HuH-7.5 (cell line): Measurements from ENCODE around the gene FBXL16.
"Not testable (repeated sequence)": the region's sequence is repeated elsewhere in the genome, so short reads cannot be mapped to it uniquely, and the experiment has no call there.

ENCODE experiments used
- DNase-seq: peaks from one replicate; pipeline ENCODE4 v3.0.0; 2011; ENCODE audit warnings: low spot score

Gene FBXL16

DNA sequence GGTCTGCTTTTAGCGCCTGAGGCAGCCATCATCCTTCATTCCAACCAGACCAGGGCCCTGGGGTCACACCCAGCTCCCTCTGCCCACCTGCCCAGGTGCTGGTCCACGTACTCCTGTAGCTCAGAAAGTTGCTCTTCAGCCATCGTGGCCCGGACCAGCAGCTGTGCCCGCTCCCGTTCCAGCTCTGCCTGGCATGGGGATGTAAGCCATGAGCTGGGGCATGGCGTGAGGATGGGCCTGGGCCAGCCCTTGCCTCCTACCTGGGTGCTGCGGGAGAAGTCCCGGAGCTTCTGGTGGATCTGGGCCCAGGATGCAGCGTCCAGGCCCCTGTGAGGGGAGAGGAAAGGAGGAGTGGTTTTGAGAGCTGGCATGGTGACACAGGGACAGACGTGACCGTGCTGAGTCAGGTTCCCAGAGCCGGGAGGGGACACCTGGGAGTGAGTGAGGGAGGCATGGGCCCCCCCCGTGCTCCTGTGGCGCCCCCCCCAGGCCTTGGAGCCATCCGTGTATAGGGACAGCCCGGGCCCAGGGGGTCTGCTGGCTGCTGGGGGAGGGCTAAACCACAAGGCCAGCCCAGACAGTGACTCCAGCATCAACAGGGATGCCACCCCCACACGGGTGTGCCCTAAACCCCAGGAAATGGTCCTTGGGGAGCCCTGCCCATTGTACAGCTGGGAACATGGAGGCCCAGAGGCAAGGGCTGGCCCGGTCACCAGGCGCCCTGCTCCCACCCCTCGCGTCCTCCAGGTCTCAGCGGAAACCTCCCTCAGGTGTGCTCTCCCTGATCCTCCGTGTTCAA is 17.4 kb upstream of the FBXL16 start:
- no peak for DNase-seq

DNA sequence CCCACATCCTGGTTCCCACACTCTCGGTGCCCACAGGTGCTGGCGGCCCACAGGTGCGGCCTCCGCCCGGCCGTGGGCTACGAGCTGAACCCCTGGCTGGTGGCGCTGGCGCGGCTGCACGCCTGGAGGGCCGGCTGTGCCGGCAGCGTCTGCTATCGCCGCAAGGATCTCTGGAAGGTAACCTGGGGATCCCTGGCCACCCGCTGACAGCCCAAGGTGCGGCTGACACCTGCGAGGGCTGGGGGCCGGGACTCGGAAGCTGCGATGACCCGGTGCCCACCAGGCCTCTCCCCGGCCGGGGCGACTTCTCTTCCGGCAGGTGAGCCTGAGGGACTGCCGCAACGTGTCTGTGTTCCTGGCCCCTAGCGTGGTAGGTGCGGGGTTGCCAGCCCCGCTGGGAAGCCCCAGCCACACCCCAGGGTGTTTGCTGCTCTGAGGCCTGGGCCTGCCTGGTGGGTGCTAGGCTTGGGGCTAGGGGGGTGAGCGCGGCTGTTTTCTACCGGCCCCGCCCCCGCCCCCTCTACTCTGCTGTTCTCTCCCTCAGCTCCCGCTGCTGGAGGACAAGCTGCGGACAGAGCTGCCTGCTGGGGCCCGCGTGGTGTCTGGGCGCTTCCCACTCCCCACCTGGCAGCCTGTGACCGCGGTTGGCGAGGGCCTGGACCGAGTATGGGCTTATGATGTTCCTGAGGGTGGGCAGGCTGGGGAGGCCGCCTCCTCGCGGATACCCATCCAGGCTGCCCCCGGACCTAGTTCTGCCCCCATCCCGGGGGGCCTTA is 16.4 kb upstream of the FBXL16 start:
- no peak for DNase-seq

DNA sequence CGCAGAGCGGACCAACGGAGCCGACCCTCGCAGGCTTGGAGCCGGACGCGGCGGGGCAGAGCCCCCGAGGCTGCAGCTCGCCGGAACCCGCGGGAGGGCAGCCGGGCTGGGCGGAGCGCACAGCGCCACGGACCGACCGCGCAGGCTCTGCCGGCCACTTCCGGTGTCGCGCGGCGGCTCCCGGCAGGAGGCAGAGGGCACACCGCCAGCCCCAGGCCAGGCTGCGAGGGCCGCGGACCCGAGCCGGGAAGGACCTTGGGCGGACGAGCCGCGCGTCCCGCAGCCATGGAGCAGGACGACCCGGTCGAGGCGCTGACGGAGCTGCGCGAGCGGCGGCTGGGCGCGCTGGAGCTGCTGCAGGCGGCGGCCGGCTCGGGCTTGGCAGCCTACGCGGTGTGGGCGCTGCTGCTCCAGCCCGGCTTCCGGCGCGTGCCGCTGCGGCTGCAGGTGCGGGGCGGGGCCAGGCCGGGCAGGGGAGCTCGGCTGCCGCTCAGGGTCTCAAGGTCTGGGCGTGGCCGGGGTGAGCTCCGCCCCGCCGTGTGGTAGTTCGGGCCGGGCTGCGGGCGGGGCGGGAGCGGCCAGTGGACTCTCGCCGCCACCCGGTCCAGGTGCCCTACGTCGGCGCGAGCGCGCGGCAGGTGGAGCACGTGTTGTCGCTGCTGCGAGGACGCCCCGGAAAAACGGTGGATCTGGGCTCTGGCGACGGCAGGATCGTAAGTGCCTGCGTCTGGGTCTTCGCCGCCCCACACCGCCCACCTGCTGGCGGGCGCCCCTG is 15.6 kb upstream of the FBXL16 start, which contains the start of gene ANTKMT:
Gene ANTKMT, plus strand, starts transcription at position 157 of the 775 bp plus-strand sequence. Its CDS starts 129 bp downstream, at position 286.
- DNase-seq, result peak; percentile 97

DNA sequence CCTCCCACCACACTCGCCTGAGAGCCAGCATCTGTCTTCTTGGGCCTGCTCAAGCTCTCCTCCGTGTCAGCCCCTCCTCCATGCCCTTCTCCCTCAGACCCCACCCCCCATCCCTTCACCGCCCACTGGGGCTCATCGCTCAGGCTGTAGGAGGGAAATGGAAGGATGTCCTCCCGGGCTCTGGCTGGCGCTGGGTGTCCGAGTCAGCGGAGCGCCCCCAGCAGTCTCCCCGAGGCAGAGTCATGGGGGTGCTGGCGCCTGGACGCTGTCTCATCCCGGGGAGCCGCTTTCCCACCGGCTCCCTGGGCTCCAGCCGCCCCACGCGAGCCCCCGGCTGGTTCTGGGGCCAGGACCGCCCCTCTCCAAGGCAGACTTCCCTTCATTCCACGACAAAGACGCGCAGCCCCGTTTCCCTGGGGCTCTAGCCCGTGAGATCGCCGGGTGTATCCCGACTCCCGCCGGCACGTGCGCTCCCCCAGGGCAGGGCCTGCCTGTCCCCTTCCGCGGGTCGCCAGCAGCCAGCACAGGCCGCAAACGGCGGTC is 14.9 kb upstream of the FBXL16 start:
- DNase-seq, result peak; percentile 77

DNA sequence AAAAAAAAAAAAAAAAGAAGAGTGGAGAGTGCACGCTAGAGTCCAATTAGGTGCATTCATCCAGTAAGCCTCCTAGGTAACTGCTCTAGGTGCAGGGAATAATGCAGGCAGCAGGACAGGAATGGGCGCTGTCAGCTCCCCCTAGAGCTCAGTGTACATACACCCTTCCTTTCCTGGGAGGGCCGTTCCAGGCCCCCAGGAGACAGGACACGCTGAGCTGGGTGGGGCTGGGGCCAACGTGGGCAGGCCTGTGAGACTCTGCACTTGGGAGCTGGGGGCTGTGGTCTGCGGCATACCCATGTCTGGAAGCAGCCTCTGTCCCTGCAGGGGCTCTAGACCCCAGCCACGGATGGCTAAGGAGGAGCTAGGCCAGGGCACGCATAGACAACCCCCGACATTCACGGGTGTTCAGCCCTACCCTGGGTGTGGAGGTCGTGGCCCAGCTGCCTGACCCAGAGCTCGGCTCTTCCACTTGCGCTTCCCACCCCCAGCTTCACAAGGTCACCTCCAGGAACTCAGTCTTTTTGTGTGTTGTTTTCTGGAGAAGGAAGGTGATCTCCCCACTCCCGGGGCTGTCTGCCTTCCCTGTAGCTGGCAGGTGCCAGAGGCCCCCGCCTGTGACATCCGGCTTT is 14.3 kb upstream of the FBXL16 start:
- peak; percentile 78 for DNase-seq

DNA sequence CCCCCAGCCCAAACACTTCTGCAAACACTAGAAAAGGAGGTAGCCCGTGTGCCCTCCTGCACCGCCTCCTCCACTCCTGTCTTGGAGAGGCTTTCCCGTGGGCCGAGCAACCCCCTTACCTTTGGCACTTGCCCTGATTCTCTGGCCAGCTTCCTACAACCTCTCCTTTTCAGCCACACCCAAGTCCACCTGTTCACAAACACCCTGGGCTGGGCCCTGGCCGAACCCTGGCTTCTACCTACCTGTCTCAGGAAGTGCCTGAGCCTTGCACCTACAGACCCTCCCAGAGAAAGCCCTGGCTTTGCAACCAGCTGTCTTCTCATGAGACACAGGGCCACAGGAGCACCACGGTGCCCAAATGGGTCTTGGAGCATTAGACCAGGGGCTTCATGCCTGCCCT is 13.3 kb upstream of the FBXL16 start:
- DNase-seq, result no peak

DNA sequence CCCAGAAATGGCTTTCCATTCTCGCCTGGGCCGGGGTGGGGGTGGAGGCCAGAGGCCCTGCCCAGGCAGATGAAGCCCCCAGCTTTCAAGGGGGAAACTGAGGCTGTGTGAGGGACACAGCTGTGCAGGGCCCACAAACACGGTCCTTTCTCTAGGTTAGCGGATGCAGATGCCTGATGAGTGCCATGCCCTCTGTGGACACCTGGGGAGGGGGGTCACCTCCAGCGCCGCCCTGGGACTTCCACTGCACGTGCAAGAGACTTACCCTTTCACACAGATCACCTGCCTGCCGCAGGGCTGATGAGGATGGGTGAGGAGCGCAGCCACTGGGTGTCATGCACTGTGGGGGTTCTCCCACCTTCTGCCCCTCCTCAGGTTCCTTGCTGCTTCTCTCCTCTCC is 12.8 kb upstream of the FBXL16 start:
- DNase-seq, result no peak

DNA sequence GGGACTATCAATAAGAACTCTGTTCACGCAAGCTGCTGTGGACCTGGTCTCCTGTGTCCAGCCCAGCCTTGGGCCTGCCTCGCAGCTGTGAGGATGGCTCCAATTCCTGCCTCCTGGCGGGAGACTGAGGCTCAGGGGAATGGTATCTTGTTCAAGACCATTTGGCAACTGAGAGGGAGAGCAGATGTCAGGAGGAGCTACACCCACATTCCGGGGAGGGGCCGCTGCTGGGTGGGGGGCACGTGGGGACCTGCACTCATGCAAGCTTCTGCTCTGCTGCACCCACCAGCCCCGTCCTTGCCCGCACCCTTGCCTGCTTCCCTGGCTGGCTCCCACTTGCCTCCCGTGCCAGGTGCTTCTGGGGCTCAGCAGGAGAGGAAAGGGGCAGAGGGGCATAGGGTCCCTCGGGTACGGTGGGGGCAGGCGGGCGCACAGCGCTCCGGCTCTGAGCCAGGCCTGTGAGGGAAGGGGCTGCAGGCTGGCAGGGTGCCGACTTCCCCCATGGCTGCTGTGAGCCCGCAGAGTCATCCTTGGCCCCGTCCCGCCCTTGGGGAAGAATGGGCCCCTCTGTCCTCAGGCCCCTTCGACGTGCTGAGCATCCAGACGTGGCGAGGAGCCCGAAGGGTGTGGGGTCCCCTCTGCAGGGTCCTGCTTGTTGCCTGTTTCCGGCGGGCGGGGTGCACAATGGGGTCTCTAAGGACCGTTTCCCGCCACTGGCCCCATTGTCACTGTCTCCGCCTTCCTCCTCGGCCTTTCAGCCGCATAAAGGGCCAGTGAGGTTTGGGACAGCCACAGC is 12.0 kb upstream of the FBXL16 start:
- DNase-seq, result no peak

DNA sequence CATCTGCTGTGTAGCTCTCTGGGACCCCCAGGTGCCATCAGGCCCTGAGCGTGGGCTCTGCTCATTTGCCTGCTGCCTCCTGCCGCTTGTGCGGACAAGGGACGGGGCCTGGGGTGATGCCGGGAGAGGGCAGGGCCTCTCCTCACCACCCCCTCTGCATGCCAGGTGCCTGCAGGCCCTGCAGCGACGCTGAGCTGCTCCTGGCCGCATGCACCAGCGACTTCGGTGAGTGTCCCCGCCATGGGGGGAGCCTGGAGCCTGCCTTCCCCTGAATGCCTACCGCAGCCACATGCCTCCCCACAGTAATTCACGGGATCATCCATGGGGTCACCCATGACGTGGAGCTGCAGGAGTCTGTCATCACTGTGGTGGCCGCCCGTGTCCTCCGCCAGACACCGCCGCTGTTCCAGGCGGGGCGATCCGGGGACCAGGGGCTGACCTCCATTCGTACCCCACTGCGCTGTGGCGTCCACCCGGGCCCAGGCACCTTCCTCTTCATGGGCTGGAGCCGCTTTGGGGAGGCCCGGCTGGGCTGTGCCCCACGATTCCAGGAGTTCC is 11.2 kb upstream of the FBXL16 start:
- DNase-seq, result no peak

DNA sequence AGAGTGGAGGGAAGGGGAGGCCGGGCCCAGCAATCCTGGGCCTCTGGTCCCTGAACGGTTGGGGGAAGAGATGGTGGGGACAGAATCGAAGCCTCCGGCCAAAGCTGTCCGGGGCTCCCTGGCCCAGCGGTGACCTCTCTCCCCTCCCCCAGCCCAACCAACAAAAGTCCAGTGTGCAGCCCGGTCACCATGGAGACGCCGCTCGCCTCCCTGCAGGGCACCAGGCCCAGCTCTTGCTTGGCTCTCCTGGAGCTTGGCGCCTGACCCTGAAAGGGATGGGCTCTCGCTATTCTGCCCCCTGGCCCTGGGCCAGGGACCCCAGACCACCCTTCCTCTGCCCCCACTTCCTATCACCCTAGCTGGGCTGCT is 10.6 kb upstream of the FBXL16 start:
- no peak for DNase-seq

DNA sequence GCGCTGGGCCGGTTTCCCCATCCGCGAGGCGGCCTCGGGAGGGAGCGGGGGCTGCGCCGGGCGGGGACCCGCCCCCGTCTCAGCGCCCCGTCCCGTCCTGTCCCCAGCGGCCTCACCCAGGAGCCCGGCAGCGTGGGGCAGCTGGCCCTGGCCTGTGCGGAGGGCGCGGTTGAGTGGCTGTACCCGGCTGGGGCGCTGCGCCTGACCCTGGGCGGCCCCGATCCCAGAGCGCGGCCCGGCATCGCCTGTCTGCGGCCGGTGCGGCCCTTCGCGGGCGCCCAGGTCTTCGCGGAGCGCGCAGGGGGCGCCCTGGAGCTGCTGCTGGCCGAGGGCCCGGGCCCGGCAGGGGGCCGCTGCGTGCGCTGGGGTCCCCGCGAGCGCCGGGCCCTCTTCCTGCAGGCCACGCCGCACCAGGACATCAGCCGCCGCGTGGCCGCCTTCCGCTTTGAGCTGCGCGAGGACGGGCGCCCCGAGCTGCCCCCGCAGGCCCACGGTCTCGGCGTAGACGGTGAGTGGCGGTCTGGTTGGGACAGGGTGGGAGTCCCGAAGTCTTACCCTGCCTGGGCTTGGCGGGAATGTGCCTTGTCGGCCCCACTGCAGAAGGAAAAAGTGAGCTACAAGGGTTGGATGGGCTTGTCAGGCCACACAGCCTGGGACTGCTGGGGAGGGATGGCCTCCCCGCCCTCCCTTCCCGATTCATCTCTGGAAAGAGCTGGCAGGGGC is 10.0 kb upstream of the FBXL16 start:
- DNase-seq, result no peak

DNA sequence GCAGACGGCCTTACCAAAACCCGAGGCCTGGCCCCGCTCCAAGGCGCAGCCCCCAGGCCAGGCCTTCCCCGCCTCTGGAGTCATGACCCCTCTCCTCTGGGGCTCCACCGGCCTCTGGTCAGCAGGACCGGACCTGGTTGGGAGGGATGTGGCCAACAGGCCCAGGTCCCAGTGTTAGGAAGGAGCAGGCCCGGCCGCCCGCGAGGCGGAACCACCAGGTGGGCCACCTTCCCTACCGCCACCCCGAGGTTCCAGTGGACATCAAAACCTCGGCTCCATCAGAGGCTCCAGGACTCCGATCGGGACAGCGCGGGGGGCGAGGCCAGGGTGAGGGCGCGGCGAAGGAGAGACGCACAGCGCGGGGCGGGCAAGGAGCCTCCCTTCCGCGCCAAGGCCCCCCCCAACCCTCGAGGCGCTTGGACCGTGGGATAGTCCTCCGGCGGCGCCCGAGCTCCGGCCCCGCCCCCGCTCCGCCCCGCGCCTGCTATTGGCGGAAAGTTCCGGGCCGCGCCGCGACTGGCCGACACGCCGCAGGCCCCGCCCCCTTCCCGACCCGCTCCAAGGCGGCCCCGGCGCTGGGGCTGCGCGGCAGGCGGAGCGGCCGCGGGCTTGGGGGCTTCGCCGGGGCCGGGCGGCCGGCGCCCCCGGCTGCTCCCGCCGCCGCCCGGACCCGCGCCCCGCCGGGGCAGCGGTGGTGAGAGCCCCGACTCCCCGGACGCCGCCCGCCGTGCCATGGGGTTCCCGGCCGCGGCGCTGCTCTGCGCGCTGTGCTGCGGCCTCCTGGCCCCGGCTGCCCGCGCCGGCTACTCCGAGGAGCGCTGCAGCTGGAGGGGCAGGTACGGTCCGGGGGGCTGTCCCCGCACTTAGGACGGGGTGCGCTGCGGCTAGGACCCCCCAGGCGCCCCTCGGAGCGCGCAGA is 9.2 kb upstream of the FBXL16 start, which contains the start of gene METRN:
Gene METRN, plus strand, starts transcription at position 561 of the 919 bp plus-strand sequence. Its CDS starts 172 bp downstream, at position 733.
- peak; percentile 93 for DNase-seq

DNA sequence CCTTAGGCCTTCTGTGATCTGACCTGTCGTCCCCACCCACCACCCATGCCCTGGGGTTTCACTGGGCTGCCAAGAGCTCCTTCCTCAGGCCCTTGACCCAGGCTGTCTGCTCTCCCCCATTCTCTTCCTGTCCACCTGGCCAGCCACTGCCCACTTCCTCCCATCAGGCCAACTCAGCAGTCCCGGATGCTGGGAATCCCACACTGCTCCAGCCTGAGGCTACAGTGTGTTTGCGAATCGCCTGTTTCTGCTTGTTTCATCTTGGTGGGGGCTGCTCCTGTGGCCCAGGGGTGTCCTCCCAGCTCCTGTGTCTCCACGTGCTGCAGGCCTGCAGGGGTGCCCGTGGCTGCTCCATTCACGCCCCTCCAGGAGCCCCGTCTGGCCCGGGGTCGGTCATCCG is 8.5 kb upstream of the FBXL16 start:
- no peak for DNase-seq

DNA sequence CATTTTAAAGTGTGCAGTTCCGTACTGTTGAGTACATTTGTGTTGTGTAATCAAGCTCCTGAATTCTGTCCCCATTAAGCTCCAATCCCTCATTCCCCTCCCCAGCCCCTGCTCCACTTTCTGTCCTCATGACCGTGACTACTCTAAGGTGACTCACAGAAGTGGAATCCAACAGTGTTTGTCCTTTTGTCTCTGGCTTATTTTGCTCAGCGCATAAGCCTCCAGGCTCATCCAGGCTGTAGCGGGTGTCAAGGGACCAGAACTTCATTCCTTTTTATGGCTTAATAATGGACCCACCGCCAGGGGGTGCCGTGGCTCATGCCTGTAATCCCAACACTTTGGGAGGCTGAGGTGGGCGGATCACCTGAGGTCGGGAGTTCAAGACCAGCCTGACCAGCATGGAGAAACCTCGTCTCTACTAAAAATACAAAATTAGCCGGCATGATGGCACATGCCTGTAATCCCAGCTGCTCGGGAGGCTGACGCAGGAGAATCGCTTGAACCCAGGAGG is 7.2 kb upstream of the FBXL16 start:
- DNase-seq, result not testable (repeated sequence)

DNA sequence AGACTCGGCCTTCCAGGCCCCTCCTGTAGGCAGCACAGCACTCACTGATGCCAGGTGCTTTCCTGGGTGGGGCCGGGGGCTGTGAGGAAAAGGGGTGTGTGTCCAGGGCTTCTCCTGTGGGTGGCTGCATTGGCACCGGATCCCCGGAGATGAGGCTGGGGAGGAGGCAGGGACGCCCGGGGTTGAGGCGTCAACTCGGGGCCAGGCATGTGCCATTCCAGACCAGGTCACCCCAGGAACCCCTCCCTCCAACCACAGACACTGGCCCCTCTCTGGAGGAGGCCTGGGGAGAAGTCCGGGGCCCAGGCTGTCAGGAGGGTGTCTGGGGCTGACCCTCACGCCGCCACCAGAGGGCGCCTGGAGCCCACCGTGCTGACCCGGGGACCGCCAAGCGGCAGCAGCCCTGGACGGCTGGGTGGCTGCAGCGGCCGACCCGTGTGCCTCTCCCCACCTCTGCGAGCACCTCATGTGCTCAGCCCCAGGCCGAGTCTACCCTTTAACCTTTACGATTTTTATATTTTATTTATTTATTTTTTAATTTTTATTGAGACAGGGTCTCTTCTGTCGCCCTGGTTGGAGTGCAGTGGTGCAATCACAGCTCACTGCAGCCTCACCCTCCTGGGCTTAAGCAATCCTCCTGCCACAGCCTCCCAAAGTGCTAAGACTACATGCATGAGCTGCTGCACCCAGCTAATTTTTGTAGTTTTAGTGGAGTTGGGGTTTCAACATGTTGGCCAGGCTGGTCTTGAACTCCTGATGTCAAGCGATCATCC is 6.1 kb upstream of the FBXL16 start:
- DNase-seq, result peak; percentile 98

DNA sequence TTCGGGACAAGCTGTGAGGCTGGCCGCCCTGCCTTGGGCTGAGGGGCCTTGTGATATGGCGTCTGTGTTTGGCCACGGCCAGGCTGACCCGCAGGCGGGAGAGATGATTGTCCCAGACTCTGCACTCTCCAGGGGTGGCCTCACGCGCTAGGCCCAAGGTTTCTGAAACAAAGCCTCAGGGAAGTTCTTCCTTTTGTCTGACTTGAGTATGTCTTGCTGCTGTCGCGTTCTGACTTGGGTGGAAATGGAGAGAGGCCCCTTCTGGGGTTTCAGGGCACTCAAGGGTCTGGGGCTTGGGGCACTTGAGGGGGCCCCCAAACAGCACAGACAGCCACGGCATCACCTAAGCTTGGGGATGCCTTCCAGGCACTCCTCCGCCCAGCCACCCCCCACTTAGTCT is 5.5 kb upstream of the FBXL16 start:
- DNase-seq, result no peak

DNA sequence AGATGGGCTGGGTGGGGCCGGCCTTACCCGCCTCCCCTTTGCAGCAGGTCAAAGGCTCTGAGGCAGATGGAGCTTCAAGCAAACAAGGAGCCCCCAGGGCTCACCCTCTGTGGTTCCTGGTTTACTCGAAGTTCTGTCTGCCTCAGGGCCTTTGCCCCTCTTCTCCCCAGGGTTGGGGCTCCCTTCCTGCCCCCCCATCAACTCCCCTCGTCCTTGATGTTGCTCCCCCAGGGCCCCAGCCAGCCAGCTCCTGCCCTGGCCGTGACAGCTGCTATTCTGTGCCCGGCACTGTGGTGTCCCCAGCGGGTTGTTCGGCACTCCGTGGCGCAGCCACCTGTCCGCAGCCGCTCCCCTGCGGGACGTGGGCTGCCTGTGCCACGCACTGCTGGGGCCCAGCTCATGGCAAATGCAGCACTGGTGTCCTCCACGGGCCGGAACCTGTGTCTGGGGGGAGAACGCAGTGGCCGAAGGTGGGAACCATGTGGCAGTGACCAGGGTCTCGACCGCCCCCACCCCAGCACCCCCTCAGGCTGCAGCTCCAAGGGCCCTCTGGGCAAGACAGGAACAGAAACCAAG is 5.0 kb upstream of the FBXL16 start:
- no peak for DNase-seq
